ENCODE results near the gene LCN6.
A peak's percentile ranks its signal among the peaks of the same experiment; 100 is the strongest.

The LCN6 gene

DNA sequence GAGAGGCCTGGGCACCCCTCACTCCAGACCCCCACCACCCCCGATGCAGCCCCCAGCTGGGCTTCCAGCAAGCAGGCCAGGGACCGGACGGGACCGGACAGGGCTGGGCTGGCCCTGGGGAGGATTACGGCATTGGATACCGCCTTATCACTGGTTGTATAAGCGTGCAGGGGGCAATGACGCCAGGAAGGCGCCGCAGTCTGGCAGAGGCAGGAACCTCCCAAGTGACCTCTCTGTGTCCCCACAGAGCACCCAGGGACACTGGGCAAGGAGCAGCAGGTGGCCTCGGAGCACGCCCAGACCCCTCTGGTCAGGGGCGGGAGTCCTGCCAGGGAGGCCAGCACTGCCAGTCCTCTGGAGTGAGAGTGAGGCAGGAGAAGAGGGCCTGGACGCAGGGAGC is 16.7 kb upstream of the LCN6 start:
- H3K4me1 ChIP-seq (ENCODE audit: low read length) = peaks cover 17% of the 10 kb centered on the region

DNA sequence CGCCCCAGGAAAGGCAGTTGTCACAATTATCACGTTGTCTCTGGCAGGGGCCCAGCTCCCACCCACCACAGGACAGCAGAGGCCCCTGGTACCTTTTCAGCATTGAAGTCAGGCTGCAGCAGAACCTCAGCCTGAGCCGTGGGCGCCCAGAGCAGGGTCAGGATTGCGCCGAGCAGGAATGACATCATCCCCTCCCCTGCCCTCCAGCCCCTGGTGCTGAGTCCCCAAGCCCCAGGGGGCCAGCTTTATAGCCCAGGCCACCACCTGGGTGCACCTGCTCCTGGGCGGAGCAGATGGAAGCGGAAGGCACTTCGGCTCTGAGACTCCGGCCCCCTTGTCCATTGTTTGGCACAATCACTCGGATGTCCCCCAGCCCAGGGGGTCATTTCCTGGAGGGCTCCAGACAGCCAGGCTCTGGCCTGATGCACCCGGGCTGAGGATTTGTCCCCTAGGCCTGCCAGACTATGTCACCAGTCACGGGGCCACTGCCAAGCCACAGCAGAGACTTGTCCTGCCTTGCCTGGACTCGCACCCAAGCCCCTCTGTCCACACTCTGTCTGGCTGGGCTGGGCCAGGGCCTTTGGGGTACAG is 16.1 kb upstream of the LCN6 start, which contains the start of gene LCN15:
TSS of gene LCN15 (minus strand) at position 218 of the 591 bp plus-strand sequence. CDS start at position 188, 30 bp downstream.
- Histone ChIP-seq H3F3A (ENCODE audit: insufficient read depth, low read length) (peaks cover 28% of the 10 kb centered on the region), H2AFZ (ENCODE audit: low read length) (no peak within 1 kb of the TSS), H3K9me2 (replicated peaks; ENCODE audit: insufficient read depth, low read length) (no peaks in the 10 kb centered on the region), H3K4me1 (ENCODE audit: low read length) (peaks cover 17% of the 10 kb centered on the region), H3K36me3 (replicated peaks; ENCODE audit: insufficient read depth, low read length) (no peaks in the 10 kb centered on the region), H3K4me3 (ENCODE audit: low read length) (peak within 1 kb of the TSS; percentile 59; the same call in 1 of the 2 replicates), H3K79me2 (ENCODE audit: low read length) (no peaks in the 10 kb centered on the region), H3K4me2 (ENCODE audit: low read depth, low read length) (peak within 1 kb of the TSS; percentile 94; the same call in 1 of the 2 replicates), H3K27me3 (replicated peaks; ENCODE audit: insufficient read depth, low read length) (peaks cover 26% of the 10 kb centered on the region), H4K20me1 (ENCODE audit: insufficient read depth, low read length) (no peaks in the 10 kb centered on the region), H3K27ac (ENCODE audit: low read length) (peak within 1 kb of the TSS; percentile 70; the same call in 1 of the 2 replicates), H3K9me3 (replicated peaks; ENCODE audit: insufficient read depth, low read length) (no peaks in the 10 kb centered on the region), H3K9ac (ENCODE audit: low read length) (no peak within 1 kb of the TSS; the same call in 1 of the 2 replicates)
- no peak for DNase-seq
- TF ChIP-seq EZH2phosphoT487 (IDR thresholded peaks at IDR 0.05; ENCODE audit: low read length) (no peak), EZH2 (optimal IDR thresholded peaks at IDR 0.05; ENCODE audit: low read depth, low read length) (no peak)
- TF ChIP-seq, protein P1, sequence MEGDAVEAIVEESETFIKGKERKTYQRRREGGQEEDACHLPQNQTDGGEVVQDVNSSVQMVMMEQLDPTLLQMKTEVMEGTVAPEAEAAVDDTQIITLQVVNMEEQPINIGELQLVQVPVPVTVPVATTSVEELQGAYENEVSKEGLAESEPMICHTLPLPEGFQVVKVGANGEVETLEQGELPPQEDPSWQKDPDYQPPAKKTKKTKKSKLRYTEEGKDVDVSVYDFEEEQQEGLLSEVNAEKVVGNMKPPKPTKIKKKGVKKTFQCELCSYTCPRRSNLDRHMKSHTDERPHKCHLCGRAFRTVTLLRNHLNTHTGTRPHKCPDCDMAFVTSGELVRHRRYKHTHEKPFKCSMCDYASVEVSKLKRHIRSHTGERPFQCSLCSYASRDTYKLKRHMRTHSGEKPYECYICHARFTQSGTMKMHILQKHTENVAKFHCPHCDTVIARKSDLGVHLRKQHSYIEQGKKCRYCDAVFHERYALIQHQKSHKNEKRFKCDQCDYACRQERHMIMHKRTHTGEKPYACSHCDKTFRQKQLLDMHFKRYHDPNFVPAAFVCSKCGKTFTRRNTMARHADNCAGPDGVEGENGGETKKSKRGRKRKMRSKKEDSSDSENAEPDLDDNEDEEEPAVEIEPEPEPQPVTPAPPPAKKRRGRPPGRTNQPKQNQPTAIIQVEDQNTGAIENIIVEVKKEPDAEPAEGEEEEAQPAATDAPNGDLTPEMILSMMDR (IDR thresholded peaks at IDR 0.05; ENCODE audit: low read length) = no peak

More for the DNA sequence above, 16.7 kb upstream of the LCN6 start:
- Histone ChIP-seq H2AFZ (ENCODE audit: low read length) (no peak overlapping the region), H3K27me3 (replicated peaks; ENCODE audit: insufficient read depth, low read length) (peaks cover 20% of the 10 kb centered on the region), H3K36me3 (replicated peaks; ENCODE audit: insufficient read depth, low read length) (no peaks in the 10 kb centered on the region), H3K4me2 (ENCODE audit: low read depth, low read length) (peak overlapping the region; percentile 94; the same call in 1 of the 2 replicates), H4K20me1 (ENCODE audit: insufficient read depth, low read length) (no peaks in the 10 kb centered on the region), H3K9me3 (replicated peaks; ENCODE audit: insufficient read depth, low read length) (no peaks in the 10 kb centered on the region), H3K9me2 (replicated peaks; ENCODE audit: insufficient read depth, low read length) (no peaks in the 10 kb centered on the region), H3F3A (ENCODE audit: insufficient read depth, low read length) (peaks cover 28% of the 10 kb centered on the region), H3K4me3 (ENCODE audit: low read length) (no peak overlapping the region), H3K9ac (ENCODE audit: low read length) (no peak overlapping the region), H3K27ac (ENCODE audit: low read length) (no peak overlapping the region), H3K79me2 (ENCODE audit: low read length) (no peaks in the 10 kb centered on the region)
- no peak for TF ChIP-seq EZH2phosphoT487 (IDR thresholded peaks at IDR 0.05; ENCODE audit: low read length)
- TF ChIP-seq, protein P1 (IDR thresholded peaks at IDR 0.05; ENCODE audit: low read length) = no peak
- TF ChIP-seq EZH2 (optimal IDR thresholded peaks at IDR 0.05; ENCODE audit: low read depth, low read length) = no peak
- DNase-seq = no peak

GRCh38 chr9:136763649-136764035 is 15.3 kb upstream of the LCN6 start:
- Histone ChIP-seq H2AFZ (ENCODE audit: low read length) (no peak overlapping the region), H3K27ac (ENCODE audit: low read length) (no peak overlapping the region), H3F3A (ENCODE audit: insufficient read depth, low read length) (peaks cover 28% of the 10 kb centered on the region), H3K27me3 (replicated peaks; ENCODE audit: insufficient read depth, low read length) (peaks cover 27% of the 10 kb centered on the region), H3K9me3 (replicated peaks; ENCODE audit: insufficient read depth, low read length) (no peaks in the 10 kb centered on the region), H3K4me2 (ENCODE audit: low read depth, low read length) (no peak overlapping the region), H4K20me1 (ENCODE audit: insufficient read depth, low read length) (no peaks in the 10 kb centered on the region), H3K79me2 (ENCODE audit: low read length) (no peaks in the 10 kb centered on the region), H3K4me1 (ENCODE audit: low read length) (peaks cover 17% of the 10 kb centered on the region), H3K4me3 (ENCODE audit: low read length) (no peak overlapping the region), H3K9ac (ENCODE audit: low read length) (no peak overlapping the region), H3K9me2 (replicated peaks; ENCODE audit: insufficient read depth, low read length) (no peaks in the 10 kb centered on the region), H3K36me3 (replicated peaks; ENCODE audit: insufficient read depth, low read length) (no peaks in the 10 kb centered on the region)
- DNase-seq = no peak
- TF ChIP-seq EZH2 (optimal IDR thresholded peaks at IDR 0.05; ENCODE audit: low read depth, low read length) (no peak), EZH2phosphoT487 (IDR thresholded peaks at IDR 0.05; ENCODE audit: low read length) (no peak)
- TF ChIP-seq, protein P1 (IDR thresholded peaks at IDR 0.05; ENCODE audit: low read length) = no peak
